Upper lobe of left lung (tissue), 6 donors: ENCODE data around the gene RNF166. TPM values are rescaled to one million over a fixed set of nuclear protein-coding genes. Genes with fewer than 3 reads are reported as not detected.

Experiments
- ATAC-seq, 2 donors: fragments of 200-7000 bp; cut with Tn5 transposase; one replicate each; pipeline ENCODE4 v1.9.1; 2022; ENCODE audit warnings: mild to moderate bottlenecking in 2 of 2, moderate library complexity in 2 of 2; ENCODE audit not compliant: low FRiP score in 2 of 2
- DNase-seq, 2 donors: peaks; one replicate each; pipeline ENCODE4 v3.0.0-alpha.2; 2019 to 2020
- H3K27ac ChIP-seq, 4 donors: fragments of 200-600 bp; sonication (generic); one replicate each; pipeline ENCODE4 v1.5.1; 2016 to 2019
- H3K27me3 ChIP-seq, 4 donors: fragments of 200-600 bp; sonication (generic); one replicate each; pipeline ENCODE4 v1.5.1; 2017 to 2019
- H3K36me3 ChIP-seq, 4 donors: fragments of 200-600 bp; sonication (generic); one replicate each; pipeline ENCODE4 v1.5.1; 2016 to 2019
- H3K4me1 ChIP-seq, 4 donors: fragments of 200-600 bp; sonication (generic); one replicate each; pipeline ENCODE4 v1.5.1; 2018 to 2019
- H3K4me3 ChIP-seq, 4 donors: fragments of 200-600 bp; sonication (generic); one replicate each; pipeline ENCODE4 v1.5.1; 2017 to 2019; ENCODE audit warnings: mild to moderate bottlenecking in 2 of 4, moderate library complexity in 1 of 4
- H3K9me3 ChIP-seq, 4 donors: fragments of 200-600 bp; sonication (generic); one replicate each; pipeline ENCODE4 v1.5.1; 2018 to 2019
- CTCF ChIP-seq, 6 experiments: fragments of 450-650 bp in 4 of 6; fragments of 200-600 bp in 2 of 6; sonication (generic) in 2 of 6; IDR thresholded peaks; one replicate each; pipeline ENCODE4 v1.5.1; 2016 to 2019; ENCODE audit warnings: antibody characterized with exemption in 6 of 6
- EP300 ChIP-seq, 4 donors: sonication (generic); formaldehyde crosslinking; IDR thresholded peaks; one replicate each; pipeline ENCODE4 v1.5.1; 2017; ENCODE audit warnings: antibody characterized with exemption in 4 of 4, control low read depth in 2 of 4
- POLR2A ChIP-seq, 4 donors: fragments of 450-650 bp; IDR thresholded peaks; one replicate each; pipeline ENCODE4 v1.5.1; 2016 to 2017; ENCODE audit warnings: antibody characterized with exemption in 4 of 4, mild to moderate bottlenecking in 2 of 4
- POLR2AphosphoS5 ChIP-seq, 2 donors: sonication (generic); formaldehyde crosslinking; IDR thresholded peaks; one replicate each; pipeline ENCODE4 v1.5.1; 2017; ENCODE audit warnings: antibody characterized with exemption in 2 of 2
- WGBS, 2 donors: methylation state at CpG; one replicate each; pipeline ENCODE4 v1.1.5; 2017 to 2018; 5-methylcytosine and 5-hydroxymethylcytosine counted together
- total RNA-seq, 6 donors: library from RNA; depleted of rRNA in 4 of 6; stranded (reverse); fragments of >200 nt in 4 of 6; gene quantifications; one replicate each; pipeline versions ENCODE4 v1.1.0 to v1.2.1, GENCODE V29; 2016 to 2021
- donor health status: DM: no; HTN: no; CAD: no; lungs with moderate emphysema.
- donor health status: DM: no; HTN: yes; CAD: no; lungs with severe emphysema.

Gene RNF166
- total RNA-seq, 6 donors from 2014 or later, result 23.2 to 101 (median 64.6) TPM

GRCh38 chr16:88662843-88663606, 43.2 kb downstream of the RNF166 start, which contains the start of gene MVD:
MVD (minus strand) TSS chr16:88663091; CDS start chr16:88663080, 11 bp downstream.
- WGBS, 2 donors, result 0% methylated on average over 38 of the region's 88 CpGs; no CpG with 5 or more reads in 1 of the 2 donors
- H3K4me3 ChIP-seq, result peak within 1 kb of the TSS; percentile 67 to 99 (median 92)
- no peaks in the 10 kb centered on the region for H3K9me3 ChIP-seq
- peaks cover 0 to 6% (median 5%) of the 10 kb centered on the region in 4 donors for H3K36me3 ChIP-seq
- TF ChIP-seq POLR2AphosphoS5 (IDR thresholded peaks at IDR 0.05), result peak; percentile 54 to 95
- peak in 1 of 4 donors; percentile 91 for TF ChIP-seq EP300 (IDR thresholded peaks at IDR 0.05)
- peak in 3 of 4 donors; percentile 79 to 94 (median 94) for TF ChIP-seq POLR2A (IDR thresholded peaks at IDR 0.05)
- peak in 3 of 6 experiments; percentile 26 to 37 (median 30) for TF ChIP-seq CTCF (IDR thresholded peaks at IDR 0.05)
- DNase-seq, result peak; percentile 97 to 98
- ATAC-seq, result peak; percentile 98 to 99
- peak within 1 kb of the TSS; percentile 86 to 96 (median 92) for H3K27ac ChIP-seq
- H3K4me1 ChIP-seq, result peaks cover 12 to 19% (median 15%) of the 10 kb centered on the region in 4 donors
- H3K27me3 ChIP-seq, result no peaks in the 10 kb centered on the region

GRCh38 chr16:88662222-88662842, 43.9 kb downstream of the RNF166 start:
- 3% methylated on average over 19 to 45 of the region's 49 CpGs for WGBS, 2 donors
- H3K27ac ChIP-seq, result peak overlapping the region; percentile 86 to 96 (median 92)
- TF ChIP-seq EP300 (IDR thresholded peaks at IDR 0.05), result no peak
- no peak for TF ChIP-seq POLR2AphosphoS5 (IDR thresholded peaks at IDR 0.05)
- TF ChIP-seq CTCF (IDR thresholded peaks at IDR 0.05), result no peak
- no peak for TF ChIP-seq POLR2A (IDR thresholded peaks at IDR 0.05)
- no peaks in the 10 kb centered on the region for H3K27me3 ChIP-seq
- DNase-seq, result peak in 1 of 2 donors; percentile 85
- H3K36me3 ChIP-seq, result peaks cover 0 to 13% (median 10%) of the 10 kb centered on the region in 4 donors
- no peak for ATAC-seq
- peak overlapping the region; percentile 67 to 99 (median 88) for H3K4me3 ChIP-seq
- H3K4me1 ChIP-seq, result peaks cover 12 to 19% (median 15%) of the 10 kb centered on the region in 4 donors
- no peaks in the 10 kb centered on the region for H3K9me3 ChIP-seq

GRCh38 chr16:88661468-88661867, 44.7 kb downstream of the RNF166 start:
- WGBS, 2 donors, result 89 to 91% methylated on average over 10 of the region's 10 CpGs
- H3K4me3 ChIP-seq, result peak overlapping the region in 1 of 4 donors; percentile 98
- H3K9me3 ChIP-seq, result no peaks in the 10 kb centered on the region
- no peak overlapping the region for H3K27ac ChIP-seq
- DNase-seq (no peak), ATAC-seq (no peak)
- H3K27me3 ChIP-seq, result no peaks in the 10 kb centered on the region
- peaks cover 0 to 22% (median 16%) of the 10 kb centered on the region in 4 donors for H3K36me3 ChIP-seq
- H3K4me1 ChIP-seq, result peaks cover 12 to 19% (median 15%) of the 10 kb centered on the region in 4 donors
- TF ChIP-seq CTCF (IDR thresholded peaks at IDR 0.05), result no peak
- no peak for TF ChIP-seq POLR2A (IDR thresholded peaks at IDR 0.05)
- no peak for TF ChIP-seq EP300 (IDR thresholded peaks at IDR 0.05)
- no peak for TF ChIP-seq POLR2AphosphoS5 (IDR thresholded peaks at IDR 0.05)

GRCh38 chr16:88659160-88659559, 47.0 kb downstream of the RNF166 start:
- no peaks in the 10 kb centered on the region for H3K27me3 ChIP-seq
- no peak overlapping the region for H3K27ac ChIP-seq
- no peak for ATAC-seq
- H3K4me3 ChIP-seq, result no peak overlapping the region
- TF ChIP-seq POLR2A (IDR thresholded peaks at IDR 0.05) (no peak), CTCF (IDR thresholded peaks at IDR 0.05) (no peak), POLR2AphosphoS5 (IDR thresholded peaks at IDR 0.05) (no peak), EP300 (IDR thresholded peaks at IDR 0.05) (no peak)
- peaks cover 0 to 45% (median 37%) of the 10 kb centered on the region in 4 donors for H3K36me3 ChIP-seq
- H3K4me1 ChIP-seq, result peaks cover 8 to 15% (median 13%) of the 10 kb centered on the region in 4 donors
- WGBS, 2 donors, result 92 to 95% methylated on average over 15 to 25 of the region's 25 CpGs
- peak in 1 of 2 donors; percentile 46 for DNase-seq
- H3K9me3 ChIP-seq, result no peaks in the 10 kb centered on the region
